Activated CD4-positive, CD25-positive, alpha-beta regulatory T cell treated with anti-CD3 and anti-CD28 coated beads, Interleukin-2, amount 50 U/mL, for 16 hours (primary cell): ENCODE results near the gene FFAR2.

ENCODE experiments used
- DNase-seq: peaks from one replicate; pipeline ENCODE4 v3.0.0-alpha.2; 2020; ENCODE audit warnings: low read depth, low spot score

The FFAR2 gene

DNA sequence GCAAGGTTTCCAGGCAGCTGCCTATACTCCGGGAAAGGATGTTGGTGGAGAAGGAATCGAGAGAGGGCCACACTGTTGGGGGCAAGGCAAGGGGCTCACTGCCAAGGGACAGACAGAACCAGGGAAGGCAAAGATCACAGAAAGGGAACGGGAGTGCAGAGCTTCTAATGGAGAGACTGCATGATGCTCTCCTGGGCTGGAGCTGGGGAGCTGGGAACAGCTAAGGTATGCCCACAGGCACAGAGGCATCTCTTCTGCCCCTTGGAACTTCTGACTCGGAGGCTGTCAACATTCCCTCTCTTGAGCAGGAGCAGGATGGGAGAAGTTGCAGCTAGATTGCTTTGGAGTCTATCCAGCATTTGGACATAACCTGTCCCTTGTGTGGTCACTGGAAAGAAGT, 22.4 kb upstream of the FFAR2 start:
- DNase-seq: no peak

DNA sequence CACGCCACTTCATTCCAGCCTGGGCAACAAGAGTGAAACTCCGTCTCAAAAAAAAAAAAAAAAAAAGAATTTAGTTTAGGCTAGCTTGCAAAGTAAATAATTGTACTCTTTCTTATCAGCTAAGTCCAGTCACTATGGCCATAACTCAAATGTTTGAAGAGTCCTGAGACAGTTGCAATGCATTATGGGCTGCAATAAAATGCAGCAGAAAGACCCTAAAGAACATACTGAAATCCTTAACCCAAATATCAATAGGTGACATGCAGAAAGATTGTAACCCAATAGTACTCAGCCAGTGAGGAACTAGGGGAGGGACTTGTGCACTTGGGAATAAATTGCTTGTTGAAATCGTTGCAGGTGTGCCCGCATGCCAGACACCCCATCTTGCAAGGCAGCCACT, 20.9 kb upstream of the FFAR2 start:
- no peak for DNase-seq

DNA sequence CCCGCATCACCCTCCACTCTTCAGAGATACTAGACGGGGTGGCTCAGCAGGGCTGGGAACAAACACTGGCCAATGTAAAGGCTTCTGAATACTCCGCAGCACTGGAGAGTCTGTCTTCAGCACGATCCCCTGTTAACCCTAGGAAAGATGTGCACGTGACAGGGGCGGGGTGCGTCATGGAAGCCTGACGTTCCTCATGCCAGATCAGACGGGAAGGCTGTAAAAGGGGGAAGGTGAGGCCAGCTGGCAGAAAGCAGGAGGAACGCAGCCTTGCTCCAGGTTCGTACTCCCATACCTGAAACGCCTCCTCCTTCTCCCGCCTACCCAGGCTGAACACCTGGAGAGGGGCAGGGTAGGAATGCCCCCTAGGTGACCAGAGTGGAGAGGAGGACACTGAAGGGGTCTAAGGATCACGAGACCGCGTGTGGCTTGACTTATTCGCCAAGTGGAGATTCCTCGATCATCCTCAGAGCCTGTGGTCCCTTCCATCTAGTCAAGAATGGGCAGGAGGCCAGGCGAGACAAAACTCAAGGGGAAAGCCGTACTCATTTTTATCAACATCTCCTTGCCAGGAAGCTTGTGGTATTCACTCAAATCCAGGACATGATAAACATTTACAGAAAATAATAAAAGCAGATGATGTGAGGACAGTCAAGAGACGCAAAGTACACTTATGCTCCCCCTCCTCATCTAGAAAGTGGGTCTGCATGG, 18.2 kb upstream of the FFAR2 start:
- DNase-seq: no peak

DNA sequence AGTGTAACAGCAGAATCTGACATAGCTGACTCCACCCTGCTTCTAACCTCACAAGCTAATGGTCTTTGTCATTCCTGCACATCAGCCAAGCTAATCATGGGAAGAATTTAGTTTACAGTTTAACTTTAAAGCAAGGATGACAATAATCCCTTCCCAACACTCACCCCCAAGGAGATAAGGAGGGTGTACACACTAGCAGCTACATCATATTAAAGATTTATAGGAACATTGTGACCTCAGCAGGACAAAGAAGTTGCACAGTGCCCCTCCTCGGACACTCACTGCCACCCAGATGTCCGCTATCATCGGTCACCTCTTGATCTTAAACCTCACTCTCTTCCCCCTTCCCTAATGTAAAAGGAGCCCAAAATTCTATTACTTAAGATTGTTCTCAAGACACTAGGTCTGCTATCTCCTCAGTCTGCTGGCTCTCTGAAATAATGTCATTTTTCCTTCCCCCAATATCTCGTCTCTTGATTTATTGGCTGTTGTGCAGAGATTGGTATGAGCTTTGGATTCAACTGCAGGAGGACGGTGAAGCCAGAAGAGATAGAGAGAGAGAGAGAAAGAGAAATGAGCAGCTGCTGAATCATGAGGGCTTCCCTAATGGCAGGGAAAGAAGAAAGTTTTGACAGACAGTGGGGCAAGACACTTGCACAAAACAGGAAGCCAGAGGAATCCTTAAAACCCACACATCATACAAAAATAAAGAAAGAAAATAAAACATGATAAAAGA, 17.5 kb upstream of the FFAR2 start:
- DNase-seq: no peak

DNA sequence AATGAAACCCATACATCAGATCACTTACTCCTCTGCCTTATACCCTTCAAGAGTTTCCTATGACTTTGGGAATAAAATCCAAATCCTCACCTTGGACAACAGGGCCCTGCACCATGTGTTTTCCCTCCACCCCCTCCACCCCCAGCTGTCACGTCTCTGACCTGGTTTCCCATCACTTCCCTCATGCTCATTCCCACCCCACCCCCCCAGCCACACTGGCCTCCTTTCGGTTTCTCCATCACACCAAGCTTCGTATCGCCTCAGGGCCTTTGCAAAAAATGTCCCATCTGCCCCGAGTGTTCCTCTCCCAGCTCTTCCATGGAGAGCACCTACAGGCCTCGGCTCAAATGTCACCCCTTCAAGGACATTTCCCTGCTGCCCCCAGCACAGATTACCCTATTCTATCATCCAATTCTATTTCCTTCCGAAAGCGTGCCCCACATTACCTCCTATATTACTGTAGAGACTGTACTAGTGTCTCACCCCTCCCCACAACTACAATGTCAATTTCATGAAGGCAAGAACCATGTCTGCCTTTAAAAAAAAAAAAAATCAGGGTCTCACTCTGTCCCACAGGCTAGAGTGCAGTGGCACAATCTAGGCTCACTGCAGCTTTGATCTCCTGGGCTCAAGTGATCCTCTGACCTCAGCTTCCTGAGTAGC, 16.8 kb upstream of the FFAR2 start:
- DNase-seq: no peak

DNA sequence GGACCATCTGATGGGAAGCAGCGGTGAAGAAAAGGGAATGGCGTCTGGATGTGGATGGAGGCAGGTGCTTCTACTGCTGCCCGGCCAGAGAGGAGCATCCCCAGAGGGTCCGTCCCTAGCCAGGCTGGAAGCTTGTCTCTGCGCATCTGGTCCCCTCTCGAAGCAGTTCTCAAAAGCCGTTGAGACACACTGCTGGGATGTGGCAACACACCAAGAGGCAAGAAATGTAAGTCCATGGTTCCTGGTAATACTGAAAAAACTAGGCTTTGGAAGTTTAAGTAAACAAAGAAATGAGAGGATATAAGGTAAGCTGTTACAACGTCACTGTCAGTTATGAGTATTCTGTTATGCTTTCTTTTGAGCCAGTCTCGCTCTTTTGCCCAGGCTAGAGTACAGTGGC, 15.1 kb upstream of the FFAR2 start:
- DNase-seq: no peak

DNA sequence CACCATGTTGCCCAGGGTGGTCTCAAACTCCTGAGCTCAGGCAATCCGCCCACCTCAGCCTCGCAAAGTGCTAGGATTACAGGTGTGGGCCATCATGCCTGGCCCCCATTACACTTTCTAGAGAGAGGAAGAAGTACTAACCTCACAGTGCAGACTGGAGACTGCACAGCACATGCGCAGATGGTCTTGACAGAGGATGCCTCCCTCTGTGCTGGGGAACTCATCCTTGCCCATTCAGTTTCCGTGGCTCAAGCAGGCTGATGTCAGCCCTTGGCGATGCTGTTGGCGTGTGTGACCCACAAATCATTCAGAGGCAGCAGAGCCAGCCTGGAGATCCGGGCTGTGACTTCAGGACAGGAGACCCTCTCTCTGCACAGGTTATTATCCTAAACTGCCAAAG, 14.6 kb upstream of the FFAR2 start:
- no peak for DNase-seq

DNA sequence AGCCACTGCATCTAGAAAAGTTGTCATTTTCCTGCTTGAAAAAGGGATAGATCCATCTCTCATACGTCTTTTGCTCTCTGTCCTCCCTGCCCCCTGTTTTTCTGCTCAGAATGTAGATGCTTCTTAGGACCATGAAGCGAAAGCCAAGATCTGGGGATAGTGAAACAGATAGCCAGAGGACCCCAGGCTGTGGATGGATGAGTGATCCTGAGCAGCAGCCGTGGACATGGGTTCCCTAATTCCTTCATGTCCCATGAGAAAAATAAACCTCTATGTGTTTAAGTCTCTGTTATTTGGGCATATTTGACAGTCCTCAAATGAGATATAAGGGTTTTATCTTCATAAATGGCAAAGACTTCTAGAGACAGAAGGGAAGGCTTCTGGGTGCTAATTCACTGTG, 12.2 kb upstream of the FFAR2 start:
- no peak for DNase-seq

DNA sequence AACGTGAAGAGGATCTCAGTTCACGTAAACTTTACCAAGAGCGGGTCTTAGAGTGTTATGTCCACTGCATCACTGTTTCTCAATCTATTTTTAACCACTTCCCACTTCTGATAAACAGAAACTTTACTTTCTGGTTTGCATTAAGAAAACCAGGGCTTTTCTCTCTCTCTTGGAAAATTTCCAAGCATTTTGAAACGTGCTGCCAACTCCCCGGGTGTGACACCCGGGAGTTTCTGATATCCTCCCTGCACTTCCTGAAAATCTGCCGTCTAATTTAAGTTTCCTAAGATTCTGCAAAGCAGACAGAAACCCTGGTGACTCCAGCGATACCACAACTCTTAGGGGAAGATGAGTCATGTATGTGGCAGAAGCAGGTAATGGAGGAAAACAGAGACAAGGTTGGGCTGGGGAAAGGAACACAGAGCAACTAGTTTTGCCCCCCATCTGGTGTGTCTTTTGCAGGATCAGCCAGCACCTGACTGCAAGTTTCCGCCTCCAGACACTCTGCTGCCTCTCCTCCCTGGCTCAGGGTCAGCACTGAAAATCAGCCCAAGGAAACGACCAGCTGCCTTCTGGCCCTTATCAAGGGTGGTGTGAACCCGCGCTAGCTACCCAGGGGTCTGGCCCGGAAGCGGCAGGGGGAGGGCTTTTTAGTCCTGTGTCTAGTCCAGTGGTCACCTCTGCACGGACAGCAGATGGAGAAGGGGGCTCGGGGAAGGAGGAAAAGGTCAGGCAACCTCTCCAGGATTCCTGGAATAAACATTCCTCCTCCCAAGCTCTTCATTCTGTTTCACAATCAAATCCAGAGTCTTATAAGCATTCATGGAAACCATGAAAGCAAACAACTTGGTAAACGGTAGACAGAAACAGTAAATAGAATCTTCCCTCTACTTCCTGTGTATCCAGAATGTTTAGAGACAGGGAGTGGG, 11.3 kb upstream of the FFAR2 start:
- DNase-seq: no peak

DNA sequence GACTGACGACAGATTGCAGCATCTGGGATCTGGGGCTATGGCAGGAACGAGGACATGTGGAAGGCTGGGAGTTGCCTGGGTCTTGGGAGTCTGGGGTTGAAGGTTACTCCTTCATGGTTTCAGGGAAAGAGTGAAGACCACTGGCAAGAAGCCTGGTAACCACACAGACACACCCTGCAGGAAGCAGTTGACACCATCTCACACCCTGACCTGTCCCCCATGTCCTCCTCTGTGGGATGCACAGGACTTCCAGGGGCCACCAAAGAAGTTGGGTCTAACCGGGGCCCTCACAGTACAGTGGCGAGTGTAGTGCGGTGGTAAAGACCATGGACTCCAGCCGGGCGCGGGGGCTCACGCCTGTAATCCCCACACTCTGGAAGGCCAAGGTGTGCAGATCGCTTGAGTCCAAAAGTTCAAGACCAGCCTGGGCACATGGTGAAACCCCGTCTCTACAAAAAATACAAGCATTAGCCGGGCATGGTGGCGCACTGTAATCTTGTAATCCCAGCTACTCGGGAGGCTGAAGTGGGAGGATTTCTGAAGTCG, 10.6 kb upstream of the FFAR2 start:
- DNase-seq: no peak

DNA sequence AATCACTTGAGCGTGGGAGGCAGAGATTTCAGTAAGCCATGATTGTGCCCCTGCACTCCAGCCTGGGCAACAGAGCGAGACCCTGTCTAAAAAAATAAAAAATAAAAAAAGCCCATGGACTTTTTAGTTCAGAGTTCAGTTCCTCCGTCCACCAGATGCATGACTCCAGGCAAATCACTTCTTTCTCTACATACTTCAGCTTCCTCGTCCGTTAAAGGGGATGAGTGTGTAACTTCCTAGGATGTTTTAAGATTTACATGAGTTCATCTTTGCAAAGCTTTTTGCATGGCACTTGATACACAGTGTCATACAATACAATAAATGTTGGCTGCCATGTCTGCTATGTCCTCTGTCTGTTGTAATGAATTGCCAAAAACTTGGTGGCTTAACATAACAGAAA, 10.0 kb upstream of the FFAR2 start:
- no peak for DNase-seq

DNA sequence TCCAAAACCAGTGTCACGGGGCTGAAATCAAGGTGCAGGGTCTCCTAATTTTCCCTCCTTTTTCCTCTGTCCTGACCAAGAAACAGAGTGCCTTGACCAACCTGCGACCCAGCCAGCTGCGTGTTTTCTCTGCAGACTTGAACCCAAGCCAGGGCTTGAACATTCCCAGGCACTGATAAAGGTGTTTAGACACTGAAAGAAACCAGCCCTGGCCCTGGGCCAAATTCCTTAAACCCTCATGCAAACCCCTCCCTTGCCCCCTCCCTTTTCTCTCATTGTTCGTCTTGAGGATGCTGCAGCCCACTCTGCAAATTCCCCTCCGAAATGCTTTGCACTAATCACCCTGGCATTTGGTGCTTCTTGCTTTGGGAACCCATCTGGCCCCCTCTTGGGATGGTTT, 9.5 kb upstream of the FFAR2 start:
- no peak for DNase-seq

DNA sequence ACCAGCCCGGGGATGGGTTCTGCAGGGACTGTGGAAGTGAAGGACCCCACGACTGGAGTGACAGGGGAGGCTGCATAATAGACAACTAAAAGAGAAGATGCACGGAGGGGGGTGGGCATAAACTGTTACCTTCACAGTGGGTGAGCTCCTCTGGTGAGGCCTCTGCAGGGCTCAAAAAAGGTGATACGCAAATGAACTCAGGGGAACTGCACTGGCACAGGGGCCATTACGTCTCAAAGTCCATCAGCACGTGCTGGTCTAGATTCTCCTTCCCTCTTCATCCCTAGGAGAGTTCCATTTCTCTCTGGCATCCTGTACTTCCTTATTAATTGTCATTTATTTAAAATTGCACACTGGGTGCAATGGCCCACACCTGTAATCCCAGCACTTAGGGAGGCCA, 8.1 kb upstream of the FFAR2 start:
- DNase-seq: no peak

DNA sequence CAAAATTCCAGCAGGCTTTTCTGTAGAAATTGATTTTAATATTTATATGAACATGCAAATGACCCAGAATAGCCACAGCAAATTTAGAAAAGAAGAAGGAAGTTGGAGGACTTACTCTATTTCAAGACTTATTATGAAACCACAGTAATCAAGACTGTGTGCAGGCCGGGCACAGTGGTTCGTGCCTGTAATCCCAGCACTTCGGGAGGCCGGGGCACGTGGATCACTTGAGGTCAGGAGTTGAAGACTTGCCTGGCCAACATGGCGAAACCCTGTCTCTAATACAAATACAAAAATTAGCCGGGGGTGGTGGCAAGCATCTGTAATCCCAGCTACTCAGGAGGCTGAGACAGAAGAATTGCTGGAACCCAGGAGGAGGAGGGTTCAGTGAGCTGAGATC, 6.0 kb upstream of the FFAR2 start:
- no peak for DNase-seq

DNA sequence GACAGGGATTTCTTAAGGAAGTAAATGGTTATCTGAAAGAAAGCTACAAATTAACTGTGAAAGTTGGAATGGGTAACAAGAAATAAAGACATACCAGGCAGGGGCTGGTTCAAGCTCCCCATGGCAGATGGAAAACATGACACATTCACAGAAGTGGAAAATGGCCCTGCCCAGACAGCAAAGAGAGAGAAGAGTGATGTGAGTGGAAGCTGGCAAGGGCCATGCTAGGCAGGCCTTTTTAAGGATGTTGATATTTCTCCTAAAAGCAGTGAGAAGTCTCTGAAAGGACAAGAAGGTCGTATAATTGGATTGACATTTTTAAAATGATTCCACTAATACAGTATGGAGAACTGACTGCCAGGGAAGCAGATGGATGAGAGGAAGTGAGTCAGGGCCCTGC, 3.3 kb upstream of the FFAR2 start:
- no peak for DNase-seq

DNA sequence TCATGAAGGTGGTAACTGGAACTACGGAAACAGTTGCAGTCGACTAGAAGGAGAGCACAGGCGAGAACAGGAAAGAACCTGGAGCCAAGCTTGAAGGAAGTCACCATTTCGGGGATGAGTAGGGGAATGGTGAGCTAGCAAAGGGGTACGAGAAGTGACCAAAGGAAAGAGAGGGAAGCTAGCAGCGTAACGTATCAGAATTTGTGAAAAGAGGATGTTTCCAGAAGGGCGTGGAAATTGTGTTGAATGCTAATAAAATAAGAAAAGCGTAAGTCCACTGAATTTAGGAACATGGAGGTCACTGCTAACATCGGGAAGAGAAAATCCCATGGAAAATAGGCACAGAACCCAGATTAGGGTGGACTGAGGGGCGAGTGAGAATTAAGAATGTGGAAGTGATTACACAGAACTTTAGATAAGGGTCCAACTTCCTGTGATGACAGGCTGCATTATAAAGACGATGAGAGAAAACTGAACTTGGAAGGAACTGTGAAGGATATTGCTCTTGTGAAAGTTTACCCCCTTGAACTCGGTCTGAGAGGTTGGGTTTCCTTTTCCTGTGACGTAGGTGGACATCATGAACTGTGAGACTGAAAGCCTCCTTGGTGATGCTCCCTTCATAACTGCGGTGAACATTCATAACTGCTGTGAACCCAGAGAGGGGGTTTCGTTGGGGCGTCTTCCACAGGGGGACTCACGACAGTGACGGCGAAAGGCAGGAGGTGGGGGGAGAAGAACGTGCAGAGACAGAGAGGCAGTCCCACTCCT, 2.0 kb upstream of the FFAR2 start:
- DNase-seq: no peak

DNA sequence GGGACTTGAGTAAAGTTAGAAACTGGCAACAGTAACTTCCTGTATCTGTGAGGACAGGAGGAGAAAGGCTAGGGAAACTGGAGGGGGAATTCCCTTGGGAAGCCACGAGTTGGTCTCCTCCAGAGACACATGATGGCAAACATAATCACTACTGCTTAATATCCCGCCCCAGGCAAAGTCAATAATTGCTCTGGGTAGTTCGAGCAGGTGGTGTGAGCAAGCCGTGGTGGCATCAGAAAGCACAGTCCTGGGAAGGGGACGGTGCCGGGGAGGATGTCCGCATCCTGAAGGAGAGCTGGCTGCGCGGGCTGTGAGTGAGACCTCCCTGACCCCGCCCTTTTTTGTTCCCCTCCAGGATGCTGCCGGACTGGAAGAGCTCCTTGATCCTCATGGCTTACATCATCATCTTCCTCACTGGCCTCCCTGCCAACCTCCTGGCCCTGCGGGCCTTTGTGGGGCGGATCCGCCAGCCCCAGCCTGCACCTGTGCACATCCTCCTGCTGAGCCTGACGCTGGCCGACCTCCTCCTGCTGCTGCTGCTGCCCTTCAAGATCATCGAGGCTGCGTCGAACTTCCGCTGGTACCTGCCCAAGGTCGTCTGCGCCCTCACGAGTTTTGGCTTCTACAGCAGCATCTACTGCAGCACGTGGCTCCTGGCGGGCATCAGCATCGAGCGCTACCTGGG, 1.4 kb downstream of the FFAR2 start:
- DNase-seq: no peak

DNA sequence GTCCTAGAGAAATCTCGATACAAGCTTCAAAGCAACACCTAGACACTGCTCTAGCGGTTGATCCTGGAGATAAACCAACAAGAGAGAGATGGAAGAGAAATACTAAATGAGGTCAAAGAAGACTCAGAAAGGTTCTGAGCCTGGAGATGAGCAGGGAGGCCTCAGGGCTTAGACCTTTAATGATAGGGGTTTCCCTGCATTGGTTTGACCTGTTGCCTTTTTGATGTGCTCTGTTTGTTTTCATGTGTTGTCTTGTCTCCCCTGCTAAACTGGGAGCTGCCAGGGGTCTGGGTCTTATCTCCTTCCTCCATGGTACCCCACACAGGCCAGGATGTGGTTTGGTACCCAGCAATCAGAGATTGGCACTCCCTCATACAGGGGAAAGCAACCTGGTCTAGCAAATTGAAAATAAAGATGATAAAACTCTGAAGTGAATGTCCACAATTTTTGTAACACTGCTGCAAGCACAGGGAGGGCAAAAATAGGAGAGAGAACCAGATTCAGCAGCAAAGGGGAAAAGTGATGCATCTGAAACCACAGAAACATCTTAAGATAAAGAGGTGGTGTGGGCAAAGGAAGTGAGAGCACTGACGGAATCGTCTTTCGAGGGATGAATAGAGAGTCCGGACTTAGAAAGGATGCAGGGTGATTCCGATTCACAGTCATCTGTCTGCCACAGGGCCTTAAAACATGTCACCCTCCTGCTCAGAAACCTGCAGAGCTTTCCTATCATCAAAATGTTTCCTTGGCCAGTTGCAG, 3.5 kb downstream of the FFAR2 start:
- DNase-seq: no peak

DNA sequence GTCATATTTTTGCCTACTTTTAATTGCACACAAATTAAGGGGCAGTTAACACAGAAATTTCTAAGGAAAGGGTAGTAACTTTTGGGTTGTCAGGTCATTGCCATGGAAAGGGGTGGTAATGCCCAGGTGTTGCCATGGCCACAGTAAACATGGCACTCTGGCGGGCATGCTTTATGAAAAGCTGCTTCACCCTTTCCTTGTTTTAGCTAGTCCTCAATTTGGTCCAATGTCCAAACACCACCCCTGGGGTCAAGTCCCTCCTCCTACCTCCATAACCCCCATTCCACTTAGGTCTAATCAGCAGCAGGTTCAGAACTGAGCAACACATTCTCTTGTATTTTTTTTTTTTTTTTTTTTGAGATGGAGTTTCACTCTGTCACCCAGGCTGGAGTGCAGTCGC, 6.6 kb downstream of the FFAR2 start:
- DNase-seq: no peak
